ENCODE measurements around the gene UBE2D4. TPM values are rescaled to one million over a fixed set of nuclear protein-coding genes. Genes with fewer than 3 reads are reported as not detected.

The UBE2D4 gene
- total and polyA plus RNA-seq, 2 donors (not counting 3 experiments of a cell fraction or from before 2014, with no cell fraction given) = 11.3 to 19.8 TPM

DNA sequence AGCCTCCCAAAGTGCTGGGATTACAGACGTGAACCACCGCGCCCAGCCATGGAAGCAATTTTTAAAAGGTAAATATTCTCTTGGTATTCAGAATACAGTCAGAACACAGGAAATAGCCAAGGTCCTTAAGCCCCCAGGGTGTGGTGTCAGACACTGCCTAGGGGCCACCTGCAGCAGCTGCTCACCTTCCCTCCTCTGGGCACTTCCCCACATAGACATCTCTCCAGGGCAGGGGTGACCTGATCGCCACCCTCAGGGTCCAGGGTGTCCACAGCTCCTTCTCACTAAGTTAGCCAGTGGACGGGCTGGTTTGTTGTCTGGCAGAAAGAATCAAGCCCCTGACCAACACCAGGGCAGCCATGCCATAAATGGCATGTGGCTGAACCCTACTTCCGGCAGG lies 35.8 kb upstream of the UBE2D4 start:
- DNase-seq (ENCODE audit: low read depth, low spot score) (no peak), FAIRE-seq (no peak)
- H3K4me3 ChIP-seq (replicated peaks in 1 of 3; ENCODE audit: insufficient read depth in 1 of 3, low read depth in 1 of 3, low read length in 3 of 3) = no peak overlapping the region
- TF ChIP-seq EZH2 (IDR thresholded peaks at IDR 0.05; ENCODE audit: borderline replicate concordance, low read depth, low read length, severe bottlenecking) (no peak), JUN (IDR thresholded peaks at IDR 0.05; ENCODE audit: borderline replicate concordance, insufficient read depth, insufficient read length, low read depth) (no peak), POLR2A (IDR thresholded peaks at IDR 0.05; ENCODE audit: low read depth, low read length) (no peak), FOS (IDR thresholded peaks at IDR 0.05; ENCODE audit: borderline replicate concordance, insufficient read depth, low read length) (no peak), POLR2AphosphoS5 (IDR thresholded peaks at IDR 0.05; ENCODE audit: insufficient read depth, low read depth, low read length) (no peak), MYC (IDR thresholded peaks at IDR 0.05; ENCODE audit: low read depth, low read length) (no peak), GATA2 (IDR thresholded peaks at IDR 0.05; ENCODE audit: insufficient read depth, insufficient read length, low read depth, low read length) (no peak)
- TF ChIP-seq, protein P1, sequence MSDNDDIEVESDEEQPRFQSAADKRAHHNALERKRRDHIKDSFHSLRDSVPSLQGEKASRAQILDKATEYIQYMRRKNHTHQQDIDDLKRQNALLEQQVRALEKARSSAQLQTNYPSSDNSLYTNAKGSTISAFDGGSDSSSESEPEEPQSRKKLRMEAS (IDR thresholded peaks at IDR 0.05; ENCODE audit: insufficient read depth, insufficient read length) = no peak
- TF ChIP-seq, protein P2, sequence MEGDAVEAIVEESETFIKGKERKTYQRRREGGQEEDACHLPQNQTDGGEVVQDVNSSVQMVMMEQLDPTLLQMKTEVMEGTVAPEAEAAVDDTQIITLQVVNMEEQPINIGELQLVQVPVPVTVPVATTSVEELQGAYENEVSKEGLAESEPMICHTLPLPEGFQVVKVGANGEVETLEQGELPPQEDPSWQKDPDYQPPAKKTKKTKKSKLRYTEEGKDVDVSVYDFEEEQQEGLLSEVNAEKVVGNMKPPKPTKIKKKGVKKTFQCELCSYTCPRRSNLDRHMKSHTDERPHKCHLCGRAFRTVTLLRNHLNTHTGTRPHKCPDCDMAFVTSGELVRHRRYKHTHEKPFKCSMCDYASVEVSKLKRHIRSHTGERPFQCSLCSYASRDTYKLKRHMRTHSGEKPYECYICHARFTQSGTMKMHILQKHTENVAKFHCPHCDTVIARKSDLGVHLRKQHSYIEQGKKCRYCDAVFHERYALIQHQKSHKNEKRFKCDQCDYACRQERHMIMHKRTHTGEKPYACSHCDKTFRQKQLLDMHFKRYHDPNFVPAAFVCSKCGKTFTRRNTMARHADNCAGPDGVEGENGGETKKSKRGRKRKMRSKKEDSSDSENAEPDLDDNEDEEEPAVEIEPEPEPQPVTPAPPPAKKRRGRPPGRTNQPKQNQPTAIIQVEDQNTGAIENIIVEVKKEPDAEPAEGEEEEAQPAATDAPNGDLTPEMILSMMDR (IDR thresholded peaks at IDR 0.05; ENCODE audit: extremely low read depth in 1 of 2, insufficient read depth in 1 of 2, low read depth in 1 of 2, low read length in 2 of 2) = no peak
- H3K27me3 ChIP-seq (ENCODE audit: control insufficient read depth in 2 of 2, insufficient read depth in 2 of 2, low read length in 2 of 2) = no peaks in the 10 kb centered on the region
- H3K9ac ChIP-seq (replicated peaks; ENCODE audit: extremely low read depth, insufficient read depth, low read length) = no peak overlapping the region
- CTCF ChIA-PET = interaction anchor here (0.6 kb wide), 1 partner anchor 11 kb away, joined by 3 read pairs; no protein-coding TSS in a partner anchor
- intact Hi-C loops (cut with micrococcal nuclease) (no loop called here), dilution Hi-C loops (cut with MboI; ENCODE audit: extremely low pct_ligation_motif_present, low sequenced_read_pairs) (no loop called here)
- H3K4me1 ChIP-seq (ENCODE audit: control insufficient read depth, extremely low read depth, insufficient read depth, low read length) = peaks cover 6% of the 10 kb centered on the region
- POLR2A ChIA-PET = no interaction called here
- no peaks in the 10 kb centered on the region for H3K9me3 ChIP-seq (replicated peaks; ENCODE audit: control insufficient read depth, insufficient read depth, low read length)
- H2AFZ ChIP-seq (ENCODE audit: low read depth, low read length) = no peak overlapping the region
- peaks cover 0 to 2% of the 10 kb centered on the region in 2 experiments for H3K36me3 ChIP-seq (ENCODE audit: control insufficient read depth in 2 of 2, extremely low read depth in 1 of 2, insufficient read depth in 2 of 2, low read length in 2 of 2)
- H3K79me2 ChIP-seq (ENCODE audit: control insufficient read depth, insufficient read depth, low read length) = peaks cover 42% of the 10 kb centered on the region
- BruUV-seq (replicated peaks) = no TSS peak
- no peaks in the 10 kb centered on the region for H3K9me1 ChIP-seq (replicated peaks; ENCODE audit: control insufficient read depth, extremely low read depth, insufficient read depth, low read length)
- no peaks in the 10 kb centered on the region for H4K20me1 ChIP-seq (replicated peaks; ENCODE audit: control insufficient read depth, extremely low read depth, insufficient read depth, low read length)
- no peak overlapping the region for H3K4me2 ChIP-seq (ENCODE audit: insufficient read depth, low read length)
- no peak overlapping the region for H3K27ac ChIP-seq (ENCODE audit: insufficient read depth, low read depth, low read length)

Data from endothelial cell of umbilical vein (primary cell).